ENCODE results near the gene AFF1.

The AFF1 gene

GRCh38 chr4:86895692-86896488, 38.9 kb upstream of the AFF1 start:
- H3K4me3 ChIP-seq (ENCODE audit: control insufficient read depth, low read depth, low read length) = no peak overlapping the region
- DNase-seq (ENCODE audit: low read depth) = peak; percentile 46
- TF ChIP-seq CTCF (IDR thresholded peaks at IDR 0.05; ENCODE audit: control insufficient read depth, insufficient read depth, low read depth, low read length, missing control alignments) = peak; percentile 52

- H3K4me3 ChIP-seq (ENCODE audit: control insufficient read depth, low read depth, low read length) = no peak overlapping the region
- TF ChIP-seq CTCF (IDR thresholded peaks at IDR 0.05; ENCODE audit: control insufficient read depth, insufficient read depth, low read depth, low read length, missing control alignments) = no peak
- no peak for DNase-seq (ENCODE audit: low read depth)
Measured at GRCh38 chr4:86896596-86896995, 38.2 kb upstream of the AFF1 start.

GRCh38 chr4:86898562-86898961, 36.2 kb upstream of the AFF1 start:
- no peak overlapping the region for H3K4me3 ChIP-seq (ENCODE audit: control insufficient read depth, low read depth, low read length)
- TF ChIP-seq CTCF (IDR thresholded peaks at IDR 0.05; ENCODE audit: control insufficient read depth, insufficient read depth, low read depth, low read length, missing control alignments) = peak; percentile 18
- DNase-seq (ENCODE audit: low read depth) = no peak

GRCh38 chr4:86901864-86902263, 32.9 kb upstream of the AFF1 start:
- no peak overlapping the region for H3K4me3 ChIP-seq (ENCODE audit: control insufficient read depth, low read depth, low read length)
- TF ChIP-seq CTCF (IDR thresholded peaks at IDR 0.05; ENCODE audit: control insufficient read depth, insufficient read depth, low read depth, low read length, missing control alignments) = no peak
- no peak for DNase-seq (ENCODE audit: low read depth)

GRCh38 chr4:86908251-86908657, 26.6 kb upstream of the AFF1 start:
- TF ChIP-seq CTCF (IDR thresholded peaks at IDR 0.05; ENCODE audit: control insufficient read depth, insufficient read depth, low read depth, low read length, missing control alignments) = no peak
- H3K4me3 ChIP-seq (ENCODE audit: control insufficient read depth, low read depth, low read length) = no peak overlapping the region
- no peak for DNase-seq (ENCODE audit: low read depth)

GRCh38 chr4:86909546-86910295, 25.1 kb upstream of the AFF1 start:
- no peak for TF ChIP-seq CTCF (IDR thresholded peaks at IDR 0.05; ENCODE audit: control insufficient read depth, insufficient read depth, low read depth, low read length, missing control alignments)
- no peak for DNase-seq (ENCODE audit: low read depth)
- no peak overlapping the region for H3K4me3 ChIP-seq (ENCODE audit: control insufficient read depth, low read depth, low read length)

Data from AG09309 (cell line).